Keratinocyte (primary cell): ENCODE results near the gene JAKMIP3. TPM values are rescaled to one million over a fixed set of nuclear protein-coding genes. Genes with fewer than 3 reads are reported as not detected.

ENCODE experiments used
- DNase-seq: peaks from one replicate; pipeline ENCODE4 v3.0.0-alpha.2; 2011; ENCODE audit warnings: low read depth, missing footprints, low spot score
- FAIRE-seq: peaks from 2 replicates; lab custom pipeline; 2011; peaks lifted over from hg19 to GRCh38; lab: Jason Lieb, UNC
- H2AFZ ChIP-seq: 2 replicates; pipeline ENCODE4 v1.6.0; 2012; ENCODE audit warnings: low read length, control low read depth, inconsistent platforms; ENCODE audit not compliant: control insufficient read depth
- H3K27ac ChIP-seq: 2 replicates; pipeline ENCODE4 v1.5.1; 2011; ENCODE audit warnings: low read length; ENCODE audit not compliant: control insufficient read depth, insufficient read depth
- H3K27me3 ChIP-seq: 3 replicates; pipeline ENCODE4 v1.6.0; 2011; ENCODE audit warnings: low read length; ENCODE audit not compliant: control insufficient read depth, insufficient read depth; ENCODE audit errors: extremely low read depth
- H3K36me3 ChIP-seq, 2 experiments: 2 replicates in 1 of 2; 3 replicates in 1 of 2; pipeline ENCODE4 v1.5.1; 2011; ENCODE audit warnings: low read length in 2 of 2, mild to moderate bottlenecking in 1 of 2; ENCODE audit not compliant: control insufficient read depth in 2 of 2, insufficient read depth in 2 of 2; ENCODE audit errors: extremely low read depth in 1 of 2
- H3K4me1 ChIP-seq: 3 replicates; pipeline ENCODE4 v1.5.1; 2011; ENCODE audit warnings: low read length; ENCODE audit not compliant: control insufficient read depth, insufficient read depth; ENCODE audit errors: extremely low read depth
- H3K4me2 ChIP-seq: 3 replicates; pipeline ENCODE4 v1.6.0; 2011; ENCODE audit warnings: low read depth, low read length; ENCODE audit not compliant: control insufficient read depth, insufficient read depth; ENCODE audit errors: extremely low read depth
- H3K4me3 ChIP-seq, 3 experiments: fragments of 200-600 bp in 1 of 3; sonication (generic) in 1 of 3; 2 replicates in 2 of 3; 3 replicates in 1 of 3; pipeline ENCODE4 v1.5.1; 2011 to 2016; ENCODE audit warnings: low read length in 3 of 3, mild to moderate bottlenecking in 3 of 3, control low read depth in 2 of 3, inconsistent platforms in 1 of 3, low read depth in 1 of 3, mixed read lengths in 1 of 3, mixed run types in 1 of 3, moderate library complexity in 1 of 3; ENCODE audit not compliant: control insufficient read depth in 2 of 3, insufficient read depth in 2 of 3; ENCODE audit errors: extremely low read depth in 1 of 3
- H3K79me2 ChIP-seq: 2 replicates; pipeline ENCODE4 v1.6.0; 2012; ENCODE audit warnings: low read length; ENCODE audit not compliant: control insufficient read depth, insufficient read depth
- H3K9ac ChIP-seq: 3 replicates; pipeline ENCODE4 v1.6.0; 2011; ENCODE audit warnings: low read length; ENCODE audit not compliant: control insufficient read depth, insufficient read depth; ENCODE audit errors: extremely low read depth
- H3K9me1 ChIP-seq: 3 replicates; pipeline ENCODE4 v1.6.0; 2011; ENCODE audit warnings: low read length; ENCODE audit not compliant: control insufficient read depth, insufficient read depth; ENCODE audit errors: extremely low read depth
- H3K9me3 ChIP-seq: 2 replicates; pipeline ENCODE4 v1.5.1; 2012; ENCODE audit warnings: low read depth, low read length; ENCODE audit not compliant: control insufficient read depth
- H4K20me1 ChIP-seq: 3 replicates; pipeline ENCODE4 v1.6.0; 2011; ENCODE audit warnings: low read length; ENCODE audit not compliant: control insufficient read depth, insufficient read depth; ENCODE audit errors: extremely low read depth
- EZH2 ChIP-seq: IDR thresholded peaks from one replicate; pipeline ENCODE4 v1.6.1; 2012; ENCODE audit warnings: inconsistent platforms, mild to moderate bottlenecking, low read length, moderate library complexity
- dilution Hi-C: fragments of 300-500 bp; cut with MboI; formaldehyde crosslinking; loops from one replicate; pipeline ENCODE4 v1.7.0; 2020; ENCODE audit warnings: low sequenced_read_pairs; ENCODE audit not compliant: extremely low pct_ligation_motif_present
- polyA plus RNA-seq, 5 experiments: library from polyadenylated mRNA; depleted of rRNA in 3 of 5; stranded (reverse) in 3 of 5; stranded (forward) in 1 of 5; unstranded in 1 of 5; fragments of >200 nt; gene quantifications; 1 replicate in 1 of 5; 2 replicates in 3 of 5; 3 replicates in 1 of 5; pipeline versions ENCODE4 v1.2.1 to v1.2.3, GENCODE V29; 2011 to 2012; ENCODE audit warnings: missing spikeins in 2 of 5, low read depth in 1 of 5, low replicate concordance in 1 of 5
- TF ChIP-seq, protein P1 (sequence below), 3 experiments: IDR thresholded peaks in 1 of 3; conservative IDR thresholded peaks in 1 of 3; optimal IDR thresholded peaks in 1 of 3; 2 replicates in 2 of 3; 3 replicates in 1 of 3; pipeline versions ENCODE3 to v1.5.1; 2011; ENCODE audit warnings: low read length in 3 of 3, mild to moderate bottlenecking in 3 of 3, moderate library complexity in 2 of 3, control low read depth in 1 of 3, inconsistent platforms in 1 of 3; ENCODE audit not compliant: insufficient read depth in 2 of 3; ENCODE audit errors: extremely low read depth in 1 of 3

The JAKMIP3 gene
- polyA plus RNA-seq, 1 donor (not counting 4 experiments of a cell fraction or from before 2014, with no cell fraction given): 0.05 TPM

DNA sequence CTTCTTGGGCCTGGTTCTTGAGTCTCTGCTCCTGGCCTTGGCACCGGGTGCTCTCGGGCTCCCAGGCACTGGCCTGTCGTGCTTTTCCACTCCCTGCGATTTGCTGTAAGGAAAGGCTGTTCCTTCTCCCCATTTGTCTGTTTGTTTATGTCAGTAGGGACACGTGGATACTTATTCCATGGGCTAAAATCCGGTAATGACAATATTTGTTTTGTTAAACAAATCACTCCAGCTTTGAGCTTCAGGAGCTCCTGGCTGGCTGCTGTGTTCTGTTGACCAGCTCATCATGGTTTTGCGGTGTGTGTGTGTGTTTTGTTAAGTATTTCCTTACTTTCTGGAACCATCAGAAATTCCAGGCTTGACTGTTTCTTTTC is 17.5 kb upstream of the JAKMIP3 start:
- no peak for FAIRE-seq
- H3K79me2 ChIP-seq: no peaks in the 10 kb centered on the region

DNA sequence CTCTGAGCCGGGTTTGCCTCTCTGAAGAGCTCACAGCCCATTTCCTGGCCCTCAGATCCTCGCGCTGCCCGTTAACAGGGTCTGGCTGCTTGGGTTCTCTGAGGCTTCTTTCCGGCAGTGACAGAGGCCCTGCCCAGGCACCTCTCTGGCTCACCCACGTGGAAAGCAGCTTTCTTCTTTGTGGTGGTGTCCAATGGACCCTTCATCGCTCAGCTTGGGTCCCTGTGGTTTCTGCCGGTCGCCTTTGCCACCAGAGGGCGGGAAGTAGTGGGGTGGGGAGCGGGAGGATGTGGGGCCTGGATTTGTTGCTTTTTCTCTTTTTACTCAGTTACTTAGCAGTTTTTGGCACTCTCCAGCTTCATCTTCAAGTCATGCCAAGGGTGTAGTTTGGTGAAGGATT is 15.6 kb upstream of the JAKMIP3 start:
- no peak overlapping the region for H3K9ac ChIP-seq
- H3K36me3 ChIP-seq: no peaks in the 10 kb centered on the region
- H3K27me3 ChIP-seq: no peaks in the 10 kb centered on the region
- no peaks in the 10 kb centered on the region for H3K79me2 ChIP-seq
- no peaks in the 10 kb centered on the region for H4K20me1 ChIP-seq
- H2AFZ ChIP-seq: no peak overlapping the region
- no peaks in the 10 kb centered on the region for H3K9me1 ChIP-seq
- H3K27ac ChIP-seq: no peak overlapping the region
- H3K4me1 ChIP-seq: no peaks in the 10 kb centered on the region
- dilution Hi-C loops: no loop called here
- TF ChIP-seq EZH2: no peak
- TF ChIP-seq, protein P1, sequence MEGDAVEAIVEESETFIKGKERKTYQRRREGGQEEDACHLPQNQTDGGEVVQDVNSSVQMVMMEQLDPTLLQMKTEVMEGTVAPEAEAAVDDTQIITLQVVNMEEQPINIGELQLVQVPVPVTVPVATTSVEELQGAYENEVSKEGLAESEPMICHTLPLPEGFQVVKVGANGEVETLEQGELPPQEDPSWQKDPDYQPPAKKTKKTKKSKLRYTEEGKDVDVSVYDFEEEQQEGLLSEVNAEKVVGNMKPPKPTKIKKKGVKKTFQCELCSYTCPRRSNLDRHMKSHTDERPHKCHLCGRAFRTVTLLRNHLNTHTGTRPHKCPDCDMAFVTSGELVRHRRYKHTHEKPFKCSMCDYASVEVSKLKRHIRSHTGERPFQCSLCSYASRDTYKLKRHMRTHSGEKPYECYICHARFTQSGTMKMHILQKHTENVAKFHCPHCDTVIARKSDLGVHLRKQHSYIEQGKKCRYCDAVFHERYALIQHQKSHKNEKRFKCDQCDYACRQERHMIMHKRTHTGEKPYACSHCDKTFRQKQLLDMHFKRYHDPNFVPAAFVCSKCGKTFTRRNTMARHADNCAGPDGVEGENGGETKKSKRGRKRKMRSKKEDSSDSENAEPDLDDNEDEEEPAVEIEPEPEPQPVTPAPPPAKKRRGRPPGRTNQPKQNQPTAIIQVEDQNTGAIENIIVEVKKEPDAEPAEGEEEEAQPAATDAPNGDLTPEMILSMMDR (optimal IDR thresholded peaks at IDR 0.05 in 1 of 3, IDR thresholded peaks at IDR 0.05 in 1 of 3, conservative IDR thresholded peaks at IDR 0.05 in 1 of 3; ENCODE audit: extremely low read depth in 1 of 3, insufficient read depth in 2 of 3, low read length in 3 of 3): no peak
- FAIRE-seq: no peak
- no peak overlapping the region for H3K4me2 ChIP-seq
- H3K9me3 ChIP-seq: peaks cover 6% of the 10 kb centered on the region
- H3K4me3 ChIP-seq: no peak overlapping the region
- DNase-seq: no peak

More for the DNA sequence above, 17.5 kb upstream of the JAKMIP3 start:
- Histone ChIP-seq H3K27ac (no peak overlapping the region), H3K4me1 (no peaks in the 10 kb centered on the region), H3K9ac (no peak overlapping the region), H3K36me3 (no peaks in the 10 kb centered on the region), H3K9me3 (peaks cover 6% of the 10 kb centered on the region), H3K4me2 (no peak overlapping the region), H2AFZ (no peak overlapping the region), H3K27me3 (peaks cover 7% of the 10 kb centered on the region), H4K20me1 (no peaks in the 10 kb centered on the region), H3K4me3 (no peak overlapping the region), H3K9me1 (no peaks in the 10 kb centered on the region)
- TF ChIP-seq, protein P1 (optimal IDR thresholded peaks at IDR 0.05 in 1 of 3, IDR thresholded peaks at IDR 0.05 in 1 of 3, conservative IDR thresholded peaks at IDR 0.05 in 1 of 3; ENCODE audit: extremely low read depth in 1 of 3, insufficient read depth in 2 of 3, low read length in 3 of 3): no peak
- TF ChIP-seq EZH2: no peak
- dilution Hi-C loops: no loop called here
- DNase-seq: no peak
